GM12874 (cell line): ENCODE results near the gene COL27A1.

Experiments used
- TF ChIP-seq, protein P1 (sequence below): IDR thresholded peaks from 2 replicates; pipeline ENCODE4 v1.5.1; 2011; ENCODE audit warnings: low read depth, mild to moderate bottlenecking, control low read depth, low read length, moderate library complexity; ENCODE audit not compliant: insufficient read depth

The COL27A1 gene

GRCh38 chr9:114264806-114265550, 109.6 kb downstream of the COL27A1 start:
- TF ChIP-seq, protein P1, sequence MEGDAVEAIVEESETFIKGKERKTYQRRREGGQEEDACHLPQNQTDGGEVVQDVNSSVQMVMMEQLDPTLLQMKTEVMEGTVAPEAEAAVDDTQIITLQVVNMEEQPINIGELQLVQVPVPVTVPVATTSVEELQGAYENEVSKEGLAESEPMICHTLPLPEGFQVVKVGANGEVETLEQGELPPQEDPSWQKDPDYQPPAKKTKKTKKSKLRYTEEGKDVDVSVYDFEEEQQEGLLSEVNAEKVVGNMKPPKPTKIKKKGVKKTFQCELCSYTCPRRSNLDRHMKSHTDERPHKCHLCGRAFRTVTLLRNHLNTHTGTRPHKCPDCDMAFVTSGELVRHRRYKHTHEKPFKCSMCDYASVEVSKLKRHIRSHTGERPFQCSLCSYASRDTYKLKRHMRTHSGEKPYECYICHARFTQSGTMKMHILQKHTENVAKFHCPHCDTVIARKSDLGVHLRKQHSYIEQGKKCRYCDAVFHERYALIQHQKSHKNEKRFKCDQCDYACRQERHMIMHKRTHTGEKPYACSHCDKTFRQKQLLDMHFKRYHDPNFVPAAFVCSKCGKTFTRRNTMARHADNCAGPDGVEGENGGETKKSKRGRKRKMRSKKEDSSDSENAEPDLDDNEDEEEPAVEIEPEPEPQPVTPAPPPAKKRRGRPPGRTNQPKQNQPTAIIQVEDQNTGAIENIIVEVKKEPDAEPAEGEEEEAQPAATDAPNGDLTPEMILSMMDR = no peak

DNA sequence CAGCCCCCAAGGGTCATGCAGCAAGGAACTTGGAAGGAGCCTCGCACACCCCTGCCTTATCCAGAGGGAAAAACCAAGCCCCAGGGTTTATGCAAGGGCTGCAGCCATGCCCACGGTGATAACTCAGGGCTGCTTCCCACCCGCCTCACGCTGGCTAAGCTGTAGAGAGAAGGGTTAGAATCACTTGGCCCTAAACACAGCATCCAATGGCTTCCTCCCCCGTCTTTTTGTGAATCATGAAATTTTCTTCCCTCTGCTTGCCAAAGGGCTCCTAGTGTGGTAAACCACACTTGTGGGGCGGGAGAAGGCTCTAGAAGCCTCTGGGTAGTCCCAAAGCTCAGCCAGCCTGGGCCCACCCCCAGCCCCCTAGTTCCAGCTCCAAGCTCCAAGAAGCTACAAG, 111.6 kb downstream of the COL27A1 start:
- TF ChIP-seq, protein P1 = no peak

- TF ChIP-seq, protein P1 = no peak
Observed at GRCh38 chr9:114269023-114269422, 113.7 kb downstream of the COL27A1 start.

- TF ChIP-seq, protein P1 = no peak
Observed at GRCh38 chr9:114270120-114270975, 115.0 kb downstream of the COL27A1 start.

DNA sequence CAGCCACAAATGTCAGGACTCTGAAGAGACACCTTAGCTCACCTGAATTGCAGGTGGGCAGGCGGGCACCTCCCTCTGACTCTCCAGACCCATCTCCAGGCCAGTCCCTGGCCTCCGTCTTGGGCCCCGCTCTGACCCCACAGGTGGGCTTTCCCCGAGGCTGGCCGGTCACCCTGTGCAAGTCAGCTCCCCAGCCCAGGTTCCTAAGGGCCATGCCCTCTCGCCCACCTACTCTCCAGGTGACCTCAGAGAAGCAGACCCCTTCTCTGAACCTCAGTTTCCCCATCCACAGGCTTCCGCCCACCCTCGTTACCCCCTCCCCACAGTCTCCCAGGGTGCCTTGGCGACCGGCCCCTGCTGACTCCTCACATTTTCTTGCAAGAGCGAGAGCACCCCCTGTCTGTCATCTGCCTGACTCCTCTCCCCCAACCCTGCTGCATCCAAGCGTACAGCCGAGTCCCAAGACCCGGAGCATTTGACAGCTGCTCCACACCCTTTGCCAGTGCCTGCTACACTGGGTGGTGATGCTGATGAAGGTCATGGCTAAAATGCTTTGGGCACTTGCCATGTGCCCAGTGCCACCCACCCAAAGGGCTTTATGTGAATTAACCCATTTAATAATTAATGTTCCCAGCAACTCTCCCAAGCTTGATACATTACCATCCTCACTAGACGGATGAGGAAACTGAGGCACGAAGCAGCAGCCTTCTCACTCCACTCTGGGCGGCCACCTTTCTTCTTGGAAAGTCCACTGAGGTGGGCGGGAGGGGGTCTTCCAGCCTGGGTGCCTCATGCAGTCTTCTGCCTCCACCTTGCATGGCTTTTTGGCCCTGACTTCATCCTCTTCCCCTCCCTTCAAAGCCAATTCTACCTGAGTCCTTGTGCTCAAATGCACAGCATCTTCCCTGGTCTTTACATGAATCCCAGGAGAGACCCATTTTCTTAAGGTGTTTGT, 116.5 kb downstream of the COL27A1 start:
- TF ChIP-seq, protein P1 = 0 out of 2 replicates have a peak, but pooled peaks have one; percentile 2

- TF ChIP-seq, protein P1 = no peak
Observed at GRCh38 chr9:114272739-114273431, 117.5 kb downstream of the COL27A1 start.
